Endodermal cell (in vitro differentiated cells): ENCODE results near the gene GALNT18. TPM values are rescaled to one million over a fixed set of nuclear protein-coding genes. Genes with fewer than 3 reads are reported as not detected.

Experiments
- DNase-seq: peaks from one replicate; pipeline ENCODE4 v3.0.0-alpha.2; 2017
- H3K27ac ChIP-seq: 2 replicates; pipeline ENCODE4 v1.5.1; 2013; ENCODE audit warnings: mild to moderate bottlenecking, low read depth, low read length, moderate library complexity
- H3K27me3 ChIP-seq: 2 replicates; pipeline ENCODE4 v1.6.1; 2013; ENCODE audit warnings: mild to moderate bottlenecking, low read length, moderate library complexity; ENCODE audit not compliant: insufficient read depth, control insufficient read depth, poor library complexity, severe bottlenecking
- H3K36me3 ChIP-seq: 2 replicates; pipeline ENCODE4 v1.7.0; 2013; ENCODE audit warnings: mild to moderate bottlenecking, low read length, moderate library complexity; ENCODE audit not compliant: control insufficient read depth, insufficient read depth
- H3K4me1 ChIP-seq: one replicate; pipeline ENCODE4 v1.7.0; 2013; ENCODE audit warnings: low read length; ENCODE audit not compliant: control insufficient read depth, insufficient read depth
- H3K4me3 ChIP-seq: 2 replicates; pipeline ENCODE4 v1.5.1; 2013; ENCODE audit warnings: mild to moderate bottlenecking, low read length, moderate library complexity
- H3K9ac ChIP-seq: 2 replicates; pipeline ENCODE4 v1.6.1; 2013; ENCODE audit warnings: mild to moderate bottlenecking, low read length, moderate library complexity; ENCODE audit not compliant: poor library complexity, severe bottlenecking; ENCODE audit errors: extremely low read depth
- H3K9me3 ChIP-seq: 2 replicates; pipeline ENCODE4 v1.6.1; 2013; ENCODE audit warnings: mild to moderate bottlenecking, low read length, moderate library complexity; ENCODE audit not compliant: control insufficient read depth
- H3K27ac Mint-ChIP-seq: 2 replicates; pipeline ENCODE4 v1.8.0; 2020; ENCODE audit warnings: mixed read lengths
- H3K27me3 Mint-ChIP-seq: 2 replicates; pipeline ENCODE4 v1.8.0; 2021; ENCODE audit warnings: mild to moderate bottlenecking, mixed read lengths; ENCODE audit not compliant: insufficient read depth
- H3K36me3 Mint-ChIP-seq: 2 replicates; pipeline ENCODE4 v1.8.0; 2020; ENCODE audit warnings: low read depth, mixed read lengths
- H3K4me1 Mint-ChIP-seq: 2 replicates; pipeline ENCODE4 v1.8.0; 2020; ENCODE audit warnings: mixed read lengths
- H3K4me3 Mint-ChIP-seq: 2 replicates; pipeline ENCODE4 v1.8.0; 2020; ENCODE audit warnings: mild to moderate bottlenecking, moderate library complexity, mixed read lengths
- H3K9me3 Mint-ChIP-seq: 2 replicates; pipeline ENCODE4 v1.8.0; 2020; ENCODE audit warnings: mild to moderate bottlenecking, mixed read lengths
- CTCF ChIP-seq: fragments of 200-600 bp; sonication (generic); conservative IDR thresholded peaks from 2 replicates; pipeline ENCODE4 v1.5.0; 2021; ENCODE audit warnings: antibody characterized with exemption, mild to moderate bottlenecking
- WGBS, 2 experiments: methylation state at CpG; one replicate each; pipeline versions ENCODE4 v1.1.5 to v1.1.7; 2013; ENCODE audit warnings: missing lambda C conversion rate in 2 of 2, mixed read lengths in 1 of 2; ENCODE audit not compliant: insufficient coverage in 1 of 2, insufficient read length in 1 of 2; 5-methylcytosine and 5-hydroxymethylcytosine counted together
- total RNA-seq, 2 donors: library from RNA; stranded (reverse); fragmentation: NEBNext Ultra II Directional in 1 of 2; extraction: Animal tissue kit (Norgen Biotek cat#: 25700) in 1 of 2; gene quantifications; 2 replicates in 1 of 2; 3 replicates in 1 of 2; pipeline ENCODE4 v1.2.1, GENCODE V29; 2021

The GALNT18 gene
- total RNA-seq, 2 donors from 2014 or later: 5.1 to 9.9 TPM

- Histone ChIP-seq H3K27me3 (no peaks in the 10 kb centered on the region), H3K36me3 (no peaks in the 10 kb centered on the region), H3K4me1 (no peaks in the 10 kb centered on the region), H3K4me3 (no peak overlapping the region), H3K27ac (no peak overlapping the region), H3K9ac (no peak overlapping the region), H3K9me3 (no peaks in the 10 kb centered on the region)
- WGBS, 2 experiments: 87 to 90% methylated on average over 9 to 10 of the region's 10 CpGs
- Mint-ChIP-seq H3K27ac (no peak overlapping the region), H3K27me3 (no peaks in the 10 kb centered on the region), H3K9me3 (no peaks in the 10 kb centered on the region), H3K4me3 (no peak overlapping the region), H3K4me1 (peaks cover 5% of the 10 kb centered on the region), H3K36me3 (no peaks in the 10 kb centered on the region)
- TF ChIP-seq CTCF: no peak
- no peak for DNase-seq
These were observed 185.0 kb downstream of the GALNT18 start for GRCh38 chr11:11436715-11437313.

- Histone ChIP-seq H3K9ac (no peak overlapping the region), H3K36me3 (no peaks in the 10 kb centered on the region), H3K27me3 (no peaks in the 10 kb centered on the region), H3K27ac (no peak overlapping the region), H3K4me3 (no peak overlapping the region), H3K4me1 (no peaks in the 10 kb centered on the region), H3K9me3 (no peaks in the 10 kb centered on the region)
- H3K27me3 Mint-ChIP-seq: no peaks in the 10 kb centered on the region
- 75 to 85% methylated on average over 8 to 11 of the region's 12 CpGs for WGBS, 2 experiments
- no peaks in the 10 kb centered on the region for H3K9me3 Mint-ChIP-seq
- no peak overlapping the region for H3K4me3 Mint-ChIP-seq
- no peak overlapping the region for H3K27ac Mint-ChIP-seq
- DNase-seq: no peak
- peaks cover 5% of the 10 kb centered on the region for H3K4me1 Mint-ChIP-seq
- H3K36me3 Mint-ChIP-seq: no peaks in the 10 kb centered on the region
- TF ChIP-seq CTCF: no peak
These were observed 186.2 kb downstream of the GALNT18 start for GRCh38 chr11:11435635-11436034.

- 90% methylated on average over 2 of the region's 2 CpGs; no CpG with 5 or more reads in 1 of the 2 experiments for WGBS, 2 experiments
- H3K9ac ChIP-seq: no peak overlapping the region
- H3K27me3 Mint-ChIP-seq: no peaks in the 10 kb centered on the region
- H3K27me3 ChIP-seq: no peaks in the 10 kb centered on the region
- H3K4me3 Mint-ChIP-seq: no peak overlapping the region
- no peak for DNase-seq
- H3K36me3 ChIP-seq: no peaks in the 10 kb centered on the region
- H3K4me3 ChIP-seq: no peak overlapping the region
- no peak for TF ChIP-seq CTCF
- H3K4me1 Mint-ChIP-seq: peaks cover 5% of the 10 kb centered on the region
- no peak overlapping the region for H3K27ac Mint-ChIP-seq
- no peaks in the 10 kb centered on the region for H3K4me1 ChIP-seq
- H3K27ac ChIP-seq: no peak overlapping the region
- no peaks in the 10 kb centered on the region for H3K9me3 Mint-ChIP-seq
- no peaks in the 10 kb centered on the region for H3K9me3 ChIP-seq
- H3K36me3 Mint-ChIP-seq: no peaks in the 10 kb centered on the region
These were observed 187.8 kb downstream of the GALNT18 start for GRCh38 chr11:11433960-11434359.
